Suprapubic skin (tissue), 4 donors: ENCODE data around the gene S100A14. TPM values are rescaled to one million over a fixed set of nuclear protein-coding genes. Genes with fewer than 3 reads are reported as not detected.

Experiments used
- DNase-seq, 2 donors: peaks; one replicate each; pipeline ENCODE4 v3.0.0-alpha.2; 2019; ENCODE audit warnings: low spot score in 2 of 2
- H3K27ac ChIP-seq: fragments of 200-600 bp; sonication (generic); one replicate; pipeline ENCODE4 v1.5.1; 2019
- H3K27me3 ChIP-seq: fragments of 200-600 bp; sonication (generic); one replicate; pipeline ENCODE4 v1.5.1; 2019
- H3K36me3 ChIP-seq: fragments of 200-600 bp; sonication (generic); one replicate; pipeline ENCODE4 v1.5.1; 2019
- H3K4me1 ChIP-seq: fragments of 200-600 bp; sonication (generic); one replicate; pipeline ENCODE4 v1.5.1; 2019
- H3K4me3 ChIP-seq: fragments of 200-600 bp; sonication (generic); one replicate; pipeline ENCODE4 v1.5.1; 2019; ENCODE audit warnings: mild to moderate bottlenecking
- H3K9me3 ChIP-seq: fragments of 200-600 bp; sonication (generic); one replicate; pipeline ENCODE4 v1.5.1; 2019
- CTCF ChIP-seq, 2 donors: fragments of 200-600 bp in 1 of 2; fragments of 450-650 bp in 1 of 2; sonication (generic) in 1 of 2; IDR thresholded peaks; one replicate each; pipeline ENCODE4 v1.5.1; 2016 to 2019; ENCODE audit warnings: antibody characterized with exemption in 2 of 2, mild to moderate bottlenecking in 1 of 2, moderate library complexity in 1 of 2
- EP300 ChIP-seq: sonication (generic); formaldehyde crosslinking; IDR thresholded peaks from one replicate; pipeline ENCODE4 v1.6.1; 2017; ENCODE audit warnings: antibody characterized with exemption
- POLR2A ChIP-seq, 2 donors: fragments of 450-650 bp; IDR thresholded peaks; one replicate each; pipeline ENCODE4 v1.6.1; 2017; ENCODE audit warnings: antibody characterized with exemption in 2 of 2, mild to moderate bottlenecking in 2 of 2, moderate library complexity in 2 of 2
- POLR2AphosphoS5 ChIP-seq, 3 donors: sonication (generic); formaldehyde crosslinking; IDR thresholded peaks; one replicate each; pipeline ENCODE4 v1.6.1; 2017; ENCODE audit warnings: antibody characterized with exemption in 3 of 3
- WGBS: methylation state at CpG from one replicate; pipeline ENCODE4 v1.1.5; 2018; 5-methylcytosine and 5-hydroxymethylcytosine counted together
- total RNA-seq, 4 donors: library from RNA; depleted of rRNA; stranded (reverse); fragments of >200 nt; gene quantifications; one replicate each; pipeline ENCODE4 v1.1.0, GENCODE V29; 2016

S100A14 gene
- total RNA-seq, 4 donors from 2014 or later: 252 to 555 (median 445) TPM

- Histone ChIP-seq H3K27me3 (no peaks in the 10 kb centered on the region), H3K4me1 (peaks cover 65% of the 10 kb centered on the region), H3K4me3 (peak overlapping the region; percentile 41), H3K9me3 (no peaks in the 10 kb centered on the region), H3K36me3 (no peaks in the 10 kb centered on the region), H3K27ac (peak overlapping the region; percentile 88)
- TF ChIP-seq POLR2A (IDR thresholded peaks at IDR 0.05): no peak
- TF ChIP-seq CTCF (IDR thresholded peaks at IDR 0.05): no peak
- TF ChIP-seq EP300: no peak
- no peak for TF ChIP-seq POLR2AphosphoS5 (IDR thresholded peaks at IDR 0.05)
- DNase-seq: peak in 1 of 2 donors; percentile 73
- no CpG with 5 or more reads among the region's 2 CpGs for WGBS
Measured at GRCh38 chr1:153615406-153615805, 719 bp downstream of the S100A14 start.

GRCh38 chr1:153614906-153615305, 1.2 kb downstream of the S100A14 start:
- no peak for DNase-seq
- Histone ChIP-seq H3K9me3 (no peaks in the 10 kb centered on the region), H3K4me1 (peaks cover 70% of the 10 kb centered on the region), H3K4me3 (peak overlapping the region; percentile 41), H3K27ac (peak overlapping the region; percentile 88), H3K36me3 (no peaks in the 10 kb centered on the region), H3K27me3 (no peaks in the 10 kb centered on the region)
- WGBS: 72% methylated on average over 7 of the region's 7 CpGs
- TF ChIP-seq CTCF (IDR thresholded peaks at IDR 0.05): no peak
- TF ChIP-seq POLR2A (IDR thresholded peaks at IDR 0.05): no peak
- TF ChIP-seq EP300: no peak
- TF ChIP-seq POLR2AphosphoS5 (IDR thresholded peaks at IDR 0.05): no peak

- H3K27me3 ChIP-seq: no peaks in the 10 kb centered on the region
- no peaks in the 10 kb centered on the region for H3K36me3 ChIP-seq
- peak overlapping the region; percentile 41 for H3K4me3 ChIP-seq
- no peak for TF ChIP-seq EP300
- H3K9me3 ChIP-seq: no peaks in the 10 kb centered on the region
- no peak for DNase-seq
- H3K4me1 ChIP-seq: peaks cover 75% of the 10 kb centered on the region
- WGBS: 40% methylated on average over 2 of the region's 2 CpGs
- H3K27ac ChIP-seq: peak overlapping the region; percentile 88
Measured at GRCh38 chr1:153614189-153614900, 1.8 kb downstream of the S100A14 start.

GRCh38 chr1:153613406-153613805, 2.7 kb downstream of the S100A14 start:
- H3K36me3 ChIP-seq: no peaks in the 10 kb centered on the region
- no peak for TF ChIP-seq EP300
- no peak for TF ChIP-seq CTCF (IDR thresholded peaks at IDR 0.05)
- no peak for TF ChIP-seq POLR2AphosphoS5 (IDR thresholded peaks at IDR 0.05)
- no peak for TF ChIP-seq POLR2A (IDR thresholded peaks at IDR 0.05)
- 57% methylated on average over 4 of the region's 5 CpGs for WGBS
- H3K27me3 ChIP-seq: no peaks in the 10 kb centered on the region
- peaks cover 85% of the 10 kb centered on the region for H3K4me1 ChIP-seq
- H3K27ac ChIP-seq: peak overlapping the region; percentile 94
- peak overlapping the region; percentile 70 for H3K4me3 ChIP-seq
- H3K9me3 ChIP-seq: no peaks in the 10 kb centered on the region
- no peak for DNase-seq

- Histone ChIP-seq H3K27me3 (no peaks in the 10 kb centered on the region), H3K4me1 (peaks cover 88% of the 10 kb centered on the region), H3K27ac (peak within 1 kb of the TSS; percentile 94), H3K4me3 (peak within 1 kb of the TSS; percentile 70), H3K9me3 (no peaks in the 10 kb centered on the region), H3K36me3 (no peaks in the 10 kb centered on the region)
- peak; percentile 90 for DNase-seq
- TF ChIP-seq CTCF (IDR thresholded peaks at IDR 0.05) (no peak), POLR2A (IDR thresholded peaks at IDR 0.05) (peak in 1 of 2 donors; percentile 59), POLR2AphosphoS5 (IDR thresholded peaks at IDR 0.05) (peak in 1 of 3 donors; percentile 62)
- 12% methylated on average over 6 of the region's 9 CpGs for WGBS
Measured at GRCh38 chr1:153612755-153613331, 3.3 kb downstream of the S100A14 start, which contains the start of gene S100A16. Gene S100A16 (minus strand): TSS chr1:153613137. CDS start chr1:153608151, 4,986 bp downstream.
